NT2/D1 (cell line): ENCODE results near the gene NPY4R2.
"Not testable (repeated sequence)": the region's sequence is repeated elsewhere in the genome, so short reads cannot be mapped to it uniquely, and the experiment has no call there.

Experiments
- SUZ12 ChIP-seq: IDR thresholded peaks from 2 replicates; pipeline ENCODE4 v1.6.1; 2011; ENCODE audit not compliant: insufficient read length, insufficient read depth; ENCODE audit errors: extremely low read depth
- YY1 ChIP-seq: IDR thresholded peaks from 2 replicates; pipeline ENCODE4 v1.6.1; 2011; ENCODE audit not compliant: insufficient read length, insufficient read depth
- ZNF274 ChIP-seq: IDR thresholded peaks from 2 replicates; pipeline ENCODE4 v1.6.1; 2011; ENCODE audit warnings: mild to moderate bottlenecking, low read depth, low read length

- TF ChIP-seq SUZ12, ZNF274, YY1: not testable (repeated sequence)
Measured at GRCh38 chr10:47927147-47927916, 8.9 kb downstream of the NPY4R2 start.
